SU-DHL-6 (cell line): ENCODE results near the gene CD9.

Experiments used
- H2AFZ ChIP-seq: fragments of 200-600 bp; sonication (generic); 2 replicates; pipeline ENCODE4 v1.6.1; 2014; ENCODE audit warnings: low read depth, mild to moderate bottlenecking, moderate library complexity, mixed read lengths, antibody characterized with exemption, low read length; ENCODE audit not compliant: severe bottlenecking
- H3F3A ChIP-seq: fragments of 200-600 bp; shearing (Covaris generic); 2 replicates; pipeline ENCODE4 v1.6.0; 2016; ENCODE audit warnings: antibody characterized with exemption, mild to moderate bottlenecking; ENCODE audit not compliant: insufficient read depth
- H3K27ac ChIP-seq: fragments of 200-600 bp; sonication (generic); 2 replicates; pipeline ENCODE4 v1.5.1; 2016; ENCODE audit warnings: low read depth, mild to moderate bottlenecking, low read length, moderate library complexity, mixed read lengths
- H3K27me3 ChIP-seq: fragments of 200-600 bp; sonication (generic), shearing (Covaris generic); 2 replicates; pipeline ENCODE4 v1.6.0; 2014; ENCODE audit warnings: mild to moderate bottlenecking, low read length
- H3K36me3 ChIP-seq: fragments of 200-600 bp; sonication (generic); 2 replicates; pipeline ENCODE4 v1.6.1; 2014; ENCODE audit warnings: mild to moderate bottlenecking, low read length, mixed read lengths
- H3K4me2 ChIP-seq: fragments of 300-600, 200-600 bp; shearing (Covaris generic), sonication (generic); 2 replicates; pipeline ENCODE4 v1.6.0; 2014; ENCODE audit warnings: low read length, low read depth, mild to moderate bottlenecking; ENCODE audit not compliant: poor library complexity, severe bottlenecking
- H3K4me3 ChIP-seq: fragments of 200-600 bp; sonication (generic); 2 replicates; pipeline ENCODE4 v1.5.1; 2014; ENCODE audit warnings: antibody characterized with exemption, low read length, mild to moderate bottlenecking, mixed read lengths; ENCODE audit not compliant: insufficient read depth, poor library complexity, severe bottlenecking
- H3K79me2 ChIP-seq: fragments of 200-600 bp; sonication (generic); 2 replicates; pipeline ENCODE4 v1.6.1; 2014; ENCODE audit warnings: mild to moderate bottlenecking, low read length, moderate library complexity; ENCODE audit not compliant: insufficient read depth
- H3K9ac ChIP-seq: fragments of 200-600 bp; sonication (generic); 2 replicates; pipeline ENCODE4 v1.7.0; 2014; ENCODE audit warnings: mild to moderate bottlenecking, low read length
- H3K9me2 ChIP-seq: fragments of 200-600 bp; sonication (generic); replicated peaks from 2 replicates; pipeline ENCODE4 v1.6.1; 2014; ENCODE audit warnings: low read length; ENCODE audit not compliant: insufficient read depth
- H3K9me3 ChIP-seq: fragments of 200-600 bp; sonication (generic); 2 replicates; pipeline ENCODE4 v1.6.1; 2014; ENCODE audit warnings: low read length, mixed read lengths; ENCODE audit not compliant: insufficient read depth
- H4K20me1 ChIP-seq: fragments of 200-600 bp; sonication (generic); 2 replicates; pipeline ENCODE4 v1.6.1; 2014; ENCODE audit warnings: low read depth, mild to moderate bottlenecking, antibody characterized with exemption, low read length, moderate library complexity, mixed read lengths
- CTCF ChIP-seq: fragments of 200-600 bp; sonication (generic); IDR thresholded peaks from one replicate; pipeline ENCODE4 v1.5.1; 2017; ENCODE audit warnings: antibody characterized with exemption, mild to moderate bottlenecking, low read length, moderate library complexity; ENCODE audit not compliant: insufficient read depth, poor library complexity, severe bottlenecking
- EZH2phosphoT487 ChIP-seq: fragments of 200-600 bp; sonication (generic), shearing (Covaris generic); conservative IDR thresholded peaks from 2 replicates; pipeline ENCODE4 v1.6.1; 2018; ENCODE audit warnings: mild to moderate bottlenecking, antibody characterized with exemption, low read length, moderate library complexity, mixed read lengths

Gene CD9

GRCh38 chr12:6215120-6215807, 15.1 kb downstream of the CD9 start:
- H3F3A ChIP-seq: no peaks in the 10 kb centered on the region
- H3K9me2 ChIP-seq: no peaks in the 10 kb centered on the region
- no peaks in the 10 kb centered on the region for H4K20me1 ChIP-seq
- no peaks in the 10 kb centered on the region for H3K9me3 ChIP-seq
- no peak overlapping the region for H3K4me2 ChIP-seq
- H3K9ac ChIP-seq: no peak overlapping the region
- no peaks in the 10 kb centered on the region for H3K36me3 ChIP-seq
- H3K4me3 ChIP-seq: no peak overlapping the region
- H3K79me2 ChIP-seq: no peaks in the 10 kb centered on the region
- TF ChIP-seq CTCF: no peak
- no peak for TF ChIP-seq EZH2phosphoT487
- no peak overlapping the region for H3K27ac ChIP-seq
- no peaks in the 10 kb centered on the region for H3K27me3 ChIP-seq
- H2AFZ ChIP-seq: no peak overlapping the region

DNA sequence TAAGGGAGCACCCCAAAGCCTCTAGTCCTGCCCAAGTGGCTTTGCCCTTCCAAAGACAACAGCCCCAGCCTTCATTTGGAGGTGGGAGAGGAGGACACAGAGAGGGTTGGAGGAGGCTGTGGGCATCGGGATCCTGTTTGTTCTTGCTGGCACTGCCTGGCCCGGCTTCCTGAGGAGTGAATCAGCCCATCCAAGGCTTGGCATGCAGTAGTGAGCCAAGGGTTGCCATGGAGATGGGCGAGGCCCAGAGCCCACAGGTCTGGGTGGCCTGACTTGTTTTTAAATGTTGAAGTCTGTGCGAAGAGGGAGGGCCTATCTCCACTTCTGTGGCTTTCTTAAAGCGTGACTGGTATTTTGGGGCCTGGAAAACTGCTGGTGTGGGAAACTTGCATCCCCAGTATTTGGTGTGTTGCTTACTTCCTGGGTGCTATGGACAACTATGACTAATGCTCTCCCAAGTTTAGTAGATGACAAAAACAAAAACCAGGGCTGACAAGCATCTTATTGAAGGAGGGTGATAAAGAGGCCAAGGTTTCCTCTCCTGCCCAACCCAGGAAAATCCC, 15.8 kb downstream of the CD9 start:
- Histone ChIP-seq H3K27me3 (no peaks in the 10 kb centered on the region), H3K9ac (no peak overlapping the region), H3K4me2 (no peak overlapping the region), H3K4me3 (no peak overlapping the region), H2AFZ (no peak overlapping the region), H3K36me3 (no peaks in the 10 kb centered on the region), H3K9me2 (no peaks in the 10 kb centered on the region), H3K9me3 (no peaks in the 10 kb centered on the region), H3K79me2 (no peaks in the 10 kb centered on the region), H3K27ac (no peak overlapping the region), H4K20me1 (no peaks in the 10 kb centered on the region), H3F3A (no peaks in the 10 kb centered on the region)
- no peak for TF ChIP-seq EZH2phosphoT487

GRCh38 chr12:6216581-6216980, 16.4 kb downstream of the CD9 start:
- H3K36me3 ChIP-seq: no peaks in the 10 kb centered on the region
- H3K27ac ChIP-seq: no peak overlapping the region

More at GRCh38 chr12:6216581-6216980, 16.4 kb downstream of the CD9 start:
- Histone ChIP-seq H2AFZ (no peak overlapping the region), H3K4me2 (no peak overlapping the region), H4K20me1 (no peaks in the 10 kb centered on the region), H3K9ac (no peak overlapping the region), H3K9me2 (no peaks in the 10 kb centered on the region), H3K79me2 (no peaks in the 10 kb centered on the region), H3K27me3 (no peaks in the 10 kb centered on the region), H3K4me3 (no peak overlapping the region), H3K9me3 (no peaks in the 10 kb centered on the region), H3F3A (no peaks in the 10 kb centered on the region)
- TF ChIP-seq EZH2phosphoT487 (no peak), CTCF (no peak)
